Activated CD4-positive, alpha-beta T cell treated with anti-CD3 and anti-CD28 coated beads for 24 hours (primary cell): ENCODE results near the gene ATXN2.
"Not testable (repeated sequence)": the region's sequence is repeated elsewhere in the genome, so short reads cannot be mapped to it uniquely, and the experiment has no call there.

Experiments
- DNase-seq, 2 donors: peaks; one replicate each; pipeline ENCODE4 v3.0.0-alpha.2; 2020; ENCODE audit warnings: low read depth in 2 of 2

The ATXN2 gene

DNA sequence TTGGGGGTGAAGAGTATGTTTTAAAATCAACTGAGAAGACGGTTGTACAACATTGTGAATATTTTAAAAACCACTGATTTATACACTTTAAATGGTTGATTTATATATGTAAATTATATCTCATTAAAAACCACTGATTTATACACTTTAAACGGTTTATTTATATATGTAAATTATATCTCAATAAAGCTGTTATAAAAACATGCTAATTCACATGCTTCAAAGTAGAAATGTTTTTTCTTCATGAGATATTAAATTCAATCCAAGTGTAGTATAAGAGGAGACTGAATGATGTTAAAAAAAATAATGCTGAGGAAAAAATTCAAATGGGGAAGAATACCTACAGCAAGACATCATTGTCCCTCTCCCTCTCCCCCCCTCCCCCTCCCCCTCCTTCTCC lies 92.9 kb downstream of the ATXN2 start:
- no peak for DNase-seq

- DNase-seq, result no peak
Measured at GRCh38 chr12:111505601-111506036, 93.5 kb downstream of the ATXN2 start.

GRCh38 chr12:111503116-111503515 lies 96.0 kb downstream of the ATXN2 start:
- DNase-seq, result no peak

GRCh38 chr12:111494676-111495075 lies 104.4 kb downstream of the ATXN2 start:
- DNase-seq, result no peak

DNA sequence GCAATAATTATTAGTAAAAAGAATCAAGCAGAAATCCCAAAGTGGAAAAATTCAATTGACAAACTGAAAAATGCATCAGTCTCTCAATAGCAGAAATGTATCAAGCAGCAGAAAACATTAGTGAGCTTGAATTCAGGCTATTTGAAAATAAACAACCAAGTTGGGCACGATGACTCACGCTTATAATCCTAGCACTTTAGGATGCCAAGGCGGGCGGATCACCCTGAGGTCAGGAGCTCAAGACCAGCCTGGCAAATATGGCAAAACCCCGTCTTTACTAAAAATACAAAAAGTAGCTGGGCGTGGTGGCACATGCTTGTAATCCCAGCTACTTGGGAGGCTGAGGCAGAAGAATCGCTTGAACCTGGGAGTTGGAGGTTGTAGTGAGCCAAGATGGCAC lies 106.1 kb downstream of the ATXN2 start:
- DNase-seq, result not testable (repeated sequence)

- DNase-seq, result no peak
Measured at GRCh38 chr12:111488798-111489197, 110.3 kb downstream of the ATXN2 start.

GRCh38 chr12:111488271-111488670 lies 110.8 kb downstream of the ATXN2 start:
- DNase-seq, result no peak

- no peak for DNase-seq
Measured at GRCh38 chr12:111482462-111482861, 116.7 kb downstream of the ATXN2 start.

DNA sequence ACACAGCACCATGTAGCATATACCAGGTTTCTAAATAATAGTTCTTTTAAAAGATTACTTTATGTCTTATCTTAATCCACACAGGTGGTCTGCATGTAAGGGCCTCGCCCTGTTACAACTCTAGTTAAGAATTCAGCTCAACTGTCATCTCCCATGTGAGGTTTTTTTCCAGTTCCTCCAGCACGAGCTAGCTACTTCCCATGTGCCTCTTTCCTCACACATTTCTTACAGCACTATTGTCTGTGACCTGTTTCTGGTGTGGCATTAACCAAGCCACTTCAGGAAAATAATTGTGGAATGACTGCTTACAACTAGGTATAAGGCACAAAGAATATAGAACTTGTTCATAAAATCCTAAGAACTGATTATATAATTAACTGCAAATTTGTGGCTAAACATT lies 127.9 kb downstream of the ATXN2 start:
- DNase-seq, result no peak

DNA sequence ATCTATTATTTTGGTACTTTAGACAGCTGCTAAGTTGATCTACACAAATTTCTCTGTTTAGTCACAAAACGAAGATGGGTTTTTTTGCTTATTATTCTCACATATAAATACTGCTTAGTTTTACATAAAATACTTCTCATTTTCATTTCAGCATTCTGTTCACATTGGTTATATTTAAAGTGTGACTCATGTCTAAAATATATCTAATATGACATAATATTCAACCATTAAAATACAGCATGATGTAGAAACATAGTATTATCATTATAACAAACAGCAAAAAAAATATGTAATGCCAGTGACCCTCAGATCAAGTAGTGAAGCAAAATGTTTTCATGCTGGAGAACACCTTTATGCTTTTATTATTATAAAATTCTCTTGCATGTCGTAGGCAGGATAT lies 129.7 kb downstream of the ATXN2 start:
- no peak for DNase-seq

DNA sequence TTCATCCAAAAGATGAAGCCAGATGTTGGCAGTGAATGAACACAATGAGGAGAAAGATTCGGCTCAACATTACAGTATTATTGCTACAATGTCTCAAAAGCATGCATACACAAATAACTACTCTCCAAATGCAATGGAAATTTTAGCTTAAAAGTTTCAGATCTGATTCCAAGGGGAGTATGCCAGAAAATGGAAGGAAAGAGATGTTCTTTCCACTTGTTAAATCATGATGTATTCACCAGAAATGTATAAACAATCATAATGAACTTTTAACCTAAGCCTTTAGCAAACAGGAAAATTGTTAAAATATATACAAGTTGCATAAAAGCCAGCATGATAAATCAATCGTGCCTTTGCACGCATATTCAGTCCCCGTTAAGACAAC lies 131.3 kb downstream of the ATXN2 start:
- DNase-seq, result no peak

DNA sequence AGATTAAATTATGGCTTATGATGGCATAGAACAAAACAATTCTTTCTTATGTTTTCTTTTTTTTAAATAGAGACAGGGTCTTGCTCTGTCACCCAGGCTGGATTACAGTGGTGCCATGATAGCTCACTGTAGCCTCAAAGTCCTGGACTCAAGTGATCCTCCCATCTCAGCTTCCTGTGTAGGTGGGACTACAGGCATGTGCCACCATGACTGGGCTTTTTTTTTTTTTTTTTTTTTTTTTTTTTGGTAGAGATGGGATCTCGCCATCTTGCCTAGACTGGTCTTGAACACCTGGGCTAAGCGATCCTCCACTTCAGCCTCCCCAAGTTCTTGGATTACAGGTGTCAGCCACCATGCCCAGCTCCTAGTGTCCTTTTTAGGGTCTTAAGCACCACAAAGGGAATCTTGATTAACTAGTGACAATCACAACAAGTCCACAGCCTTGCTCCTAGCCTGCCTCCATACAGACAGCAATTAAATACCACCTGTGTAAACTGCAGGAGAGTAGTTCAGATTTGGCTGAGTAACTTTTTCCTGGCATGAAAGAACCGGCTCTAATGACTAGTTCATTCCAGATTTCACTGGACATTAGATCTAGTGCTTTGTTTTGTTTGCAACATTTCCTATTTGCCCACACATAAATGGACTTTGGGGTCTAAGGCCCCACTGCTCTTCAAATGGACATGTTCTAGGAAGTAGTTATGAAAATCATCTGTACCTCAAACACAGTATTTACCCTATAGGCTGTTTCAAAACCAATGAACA lies 131.8 kb downstream of the ATXN2 start:
- no peak for DNase-seq

- no peak for DNase-seq
Measured at GRCh38 chr12:111462210-111462769, 136.8 kb downstream of the ATXN2 start.

- not testable (repeated sequence) for DNase-seq
Measured at GRCh38 chr12:111460111-111460510, 139.0 kb downstream of the ATXN2 start.

GRCh38 chr12:111458546-111459172 lies 140.5 kb downstream of the ATXN2 start:
- DNase-seq, result no peak

GRCh38 chr12:111457577-111457976 lies 141.5 kb downstream of the ATXN2 start:
- no peak for DNase-seq

- DNase-seq, result no peak
Measured at GRCh38 chr12:111457071-111457470, 142.0 kb downstream of the ATXN2 start.

- DNase-seq, result no peak
Measured at GRCh38 chr12:111455448-111456320, 143.4 kb downstream of the ATXN2 start.

- no peak for DNase-seq
Measured at GRCh38 chr12:111454716-111455447, 144.2 kb downstream of the ATXN2 start.

DNA sequence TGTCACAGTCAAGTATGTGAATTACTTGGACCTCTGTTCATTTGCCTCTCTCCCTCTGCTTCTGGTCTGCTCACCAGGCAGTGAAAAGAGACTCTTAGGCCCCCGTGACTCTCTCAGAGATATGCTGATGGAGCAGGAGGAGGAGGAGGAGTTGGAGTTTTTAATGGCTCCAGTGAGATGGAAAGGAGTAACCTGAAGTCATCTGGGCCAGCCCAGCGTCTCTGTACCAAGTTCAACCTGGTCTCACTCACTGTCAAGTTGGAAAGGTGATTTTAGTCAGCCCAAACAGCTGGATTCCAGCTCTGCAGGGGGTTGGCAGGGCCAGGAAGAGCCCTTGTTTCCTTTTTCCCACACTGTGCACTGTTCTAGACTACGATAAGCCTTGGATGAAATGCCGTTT lies 144.8 kb downstream of the ATXN2 start:
- no peak for DNase-seq
